T-helper 9 cell (primary cell): ENCODE results near the gene EIF3B.
A peak's percentile ranks its signal among the peaks of the same experiment; 100 is the strongest.
"Not testable (repeated sequence)": the region's sequence is repeated elsewhere in the genome, so short reads cannot be mapped to it uniquely, and the experiment has no call there.

Experiments
- DNase-seq: peaks from one replicate; pipeline ENCODE4 v3.0.0-alpha.2; 2020
- total RNA-seq, 2 donors: gene quantifications; one replicate each; lab custom pipeline; 2026; lab: John Stamatoyannopoulos, UW

The EIF3B gene
- 178 to 258 reads per million in 2 donors for total RNA-seq

DNA sequence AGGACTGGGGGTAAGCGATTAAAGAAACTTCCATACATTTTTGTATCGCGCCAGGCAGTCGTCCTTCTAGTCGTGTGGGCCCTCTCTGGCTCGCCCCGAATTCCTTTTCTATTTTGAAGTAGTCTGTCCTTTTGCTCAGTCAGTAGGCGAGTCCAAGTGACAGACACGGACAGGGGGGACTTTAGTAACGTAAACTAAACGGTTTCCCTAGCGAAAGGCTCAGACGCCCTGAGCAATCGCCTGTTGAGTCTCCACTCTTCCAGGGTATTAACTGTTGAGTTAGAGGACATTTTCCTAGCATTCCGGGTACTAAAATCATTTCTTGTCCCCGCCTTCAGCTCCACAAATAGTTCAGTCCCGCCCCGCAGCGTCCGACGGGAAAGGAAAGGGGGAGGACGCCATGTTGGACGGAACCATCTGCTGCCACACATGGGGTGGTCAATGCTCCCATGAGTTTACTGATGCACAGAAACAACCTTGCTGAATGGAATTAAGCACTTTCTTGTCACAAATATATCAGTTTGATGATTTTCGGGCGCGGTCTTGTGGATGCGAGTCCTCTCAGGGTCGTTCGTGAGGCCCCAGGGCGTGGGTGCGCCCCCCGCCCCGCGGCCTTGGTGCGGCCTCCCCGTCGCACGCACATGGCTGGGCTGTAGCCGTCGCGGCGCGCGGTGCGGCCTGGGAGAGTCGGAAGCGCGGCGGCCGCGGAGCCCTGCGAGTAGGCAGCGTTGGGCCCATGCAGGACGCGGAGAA is at the start of gene EIF3B:
EIF3B (plus strand) TSS at position 642 of the 753 bp plus-strand sequence; CDS start at position 737, 95 bp downstream.
- peak; percentile 83 for DNase-seq

DNA sequence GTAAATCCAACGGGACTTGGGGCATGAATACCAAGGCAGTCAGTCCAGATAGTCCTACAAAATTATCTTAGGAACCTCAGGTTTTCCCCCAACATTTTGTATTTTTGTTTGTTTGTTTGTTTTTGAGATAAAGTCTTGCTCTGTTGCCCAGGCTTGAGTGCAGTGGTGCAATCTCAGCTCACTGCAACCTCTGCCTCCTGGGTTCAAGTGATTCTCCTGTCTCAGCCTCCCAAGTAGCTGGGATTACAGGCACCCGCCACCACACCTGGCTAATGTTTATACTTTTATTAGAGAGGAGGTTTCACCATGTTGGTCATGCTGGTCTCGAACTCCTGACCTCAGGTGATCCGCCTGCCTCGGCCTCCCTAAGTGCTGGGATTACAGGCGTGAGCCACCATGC is 49.4 kb upstream of the EIF3B start:
- DNase-seq, result not testable (repeated sequence)

DNA sequence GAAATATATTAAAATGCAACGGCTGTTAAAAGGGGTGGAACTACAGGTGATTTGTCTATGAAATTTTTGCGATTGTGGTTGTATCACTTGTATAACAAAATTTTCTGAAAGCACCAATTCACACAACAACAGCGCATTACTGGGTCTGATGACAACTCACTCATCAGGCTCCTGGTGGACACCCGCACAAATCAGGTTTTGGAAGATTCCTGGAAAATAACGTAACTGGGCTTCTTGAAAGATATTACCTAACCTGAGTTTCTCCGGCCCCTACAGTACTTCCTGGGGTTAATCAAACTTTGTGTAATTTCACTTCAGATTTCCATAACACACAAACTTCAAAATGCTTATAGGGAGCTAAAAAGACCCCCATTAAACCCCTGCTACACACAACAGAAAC is 47.9 kb upstream of the EIF3B start:
- no peak for DNase-seq

DNA sequence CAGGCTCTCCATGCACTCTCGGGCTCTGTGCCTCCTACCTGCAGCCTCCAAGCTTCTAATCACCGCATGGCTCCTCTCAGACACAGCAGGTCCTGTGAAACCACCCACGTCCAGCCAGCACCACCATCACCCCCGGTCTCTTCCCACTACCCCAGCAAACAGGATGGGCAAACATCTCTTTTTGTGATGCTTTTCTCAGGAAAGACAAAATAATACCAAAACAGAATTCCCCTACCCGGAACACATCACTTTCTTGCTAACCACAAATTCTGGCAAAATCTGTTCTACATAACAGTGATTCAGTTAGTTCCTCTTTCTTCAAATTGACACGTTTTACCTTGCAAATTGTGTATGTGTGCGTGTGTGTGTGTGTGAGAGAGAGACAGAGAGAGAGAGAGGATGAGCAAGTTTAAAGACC is 46.9 kb upstream of the EIF3B start:
- no peak for DNase-seq

DNA sequence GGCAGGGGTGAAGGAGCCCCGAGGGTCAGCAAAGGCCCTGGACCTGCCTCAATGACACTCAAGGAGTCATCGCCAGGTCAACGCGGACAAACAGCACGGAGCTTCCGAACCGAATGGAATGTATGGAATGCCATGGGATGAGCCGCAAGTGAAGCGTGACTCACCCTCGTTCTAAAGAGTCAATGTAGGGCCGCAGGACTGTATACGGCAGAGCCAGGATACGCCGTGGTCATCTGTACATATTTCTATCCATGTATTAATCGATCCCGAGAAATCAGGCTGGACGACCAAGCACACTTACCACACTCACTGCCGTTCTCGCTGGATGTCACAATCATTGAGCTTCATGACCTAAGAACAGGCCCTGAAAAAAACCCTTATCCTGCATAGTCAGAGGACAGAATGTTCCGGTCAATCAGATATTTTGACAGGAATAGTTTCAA is 44.7 kb upstream of the EIF3B start:
- no peak for DNase-seq

DNA sequence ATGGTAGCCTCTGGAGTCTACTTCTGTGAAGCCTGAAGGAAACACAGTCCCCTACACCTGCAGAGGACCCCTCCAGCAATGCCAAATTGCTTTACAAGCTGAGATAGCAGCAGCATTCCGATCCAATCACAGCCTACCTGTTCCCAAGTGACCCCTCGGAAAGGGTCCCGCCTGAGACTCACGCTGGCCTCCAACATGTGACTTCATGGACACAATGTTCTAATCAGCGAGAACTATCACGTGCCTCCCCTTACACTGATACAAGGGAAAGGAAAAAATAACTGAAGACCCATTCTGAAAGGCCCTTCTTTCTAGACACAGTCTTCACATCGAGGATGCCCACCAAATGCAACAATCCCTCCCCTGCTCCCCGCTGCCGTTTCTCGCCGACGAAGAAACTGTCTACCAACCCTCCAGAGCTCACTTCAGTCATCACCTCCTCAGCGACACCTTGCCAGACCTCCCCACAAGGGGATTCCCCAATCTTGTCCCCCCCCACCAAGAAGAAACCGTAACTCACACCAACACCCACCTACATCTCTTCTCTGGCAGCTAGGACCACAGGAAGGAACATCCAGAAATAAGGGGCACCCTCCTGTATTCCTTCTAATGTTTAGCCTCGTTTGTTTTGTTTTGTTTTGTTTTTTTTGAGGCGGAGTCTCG is 42.2 kb upstream of the EIF3B start:
- DNase-seq, result no peak

DNA sequence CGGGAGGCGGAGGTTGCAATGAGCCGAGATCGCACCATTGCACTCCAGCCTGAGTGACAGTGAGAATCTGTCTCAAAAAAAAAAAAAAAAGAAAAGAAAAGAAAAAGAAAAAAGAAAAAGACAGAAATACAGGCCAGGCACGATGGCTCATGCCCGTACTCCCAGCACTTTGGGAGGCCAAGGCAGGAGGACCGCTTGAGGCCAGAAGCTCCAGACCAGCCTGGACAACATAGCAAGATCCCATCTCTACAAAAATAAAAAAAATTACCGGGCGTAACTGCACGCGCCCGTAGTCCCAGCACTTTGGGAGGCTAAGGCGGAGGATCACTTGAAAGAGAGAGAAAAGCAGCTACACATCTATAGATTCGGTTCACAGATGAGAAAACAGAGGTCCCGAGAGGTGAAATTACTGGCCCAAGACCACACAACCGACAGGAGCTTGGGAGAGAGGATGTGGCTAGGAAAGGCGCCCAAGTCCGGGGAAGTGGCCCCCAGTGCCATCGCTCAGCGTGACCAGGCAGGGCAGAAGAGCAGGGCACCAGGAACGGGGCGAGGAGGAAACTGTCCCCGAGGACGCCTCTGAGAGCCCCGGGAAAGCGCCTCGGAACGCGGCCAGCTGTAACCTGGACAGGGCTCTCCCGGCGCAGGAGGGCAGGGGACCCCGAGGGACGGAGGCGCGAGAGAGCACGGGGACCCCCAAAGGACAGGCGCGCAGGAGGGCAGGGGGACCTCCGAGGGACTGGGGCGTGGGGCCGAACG is 41.0 kb upstream of the EIF3B start:
- DNase-seq, result no peak

DNA sequence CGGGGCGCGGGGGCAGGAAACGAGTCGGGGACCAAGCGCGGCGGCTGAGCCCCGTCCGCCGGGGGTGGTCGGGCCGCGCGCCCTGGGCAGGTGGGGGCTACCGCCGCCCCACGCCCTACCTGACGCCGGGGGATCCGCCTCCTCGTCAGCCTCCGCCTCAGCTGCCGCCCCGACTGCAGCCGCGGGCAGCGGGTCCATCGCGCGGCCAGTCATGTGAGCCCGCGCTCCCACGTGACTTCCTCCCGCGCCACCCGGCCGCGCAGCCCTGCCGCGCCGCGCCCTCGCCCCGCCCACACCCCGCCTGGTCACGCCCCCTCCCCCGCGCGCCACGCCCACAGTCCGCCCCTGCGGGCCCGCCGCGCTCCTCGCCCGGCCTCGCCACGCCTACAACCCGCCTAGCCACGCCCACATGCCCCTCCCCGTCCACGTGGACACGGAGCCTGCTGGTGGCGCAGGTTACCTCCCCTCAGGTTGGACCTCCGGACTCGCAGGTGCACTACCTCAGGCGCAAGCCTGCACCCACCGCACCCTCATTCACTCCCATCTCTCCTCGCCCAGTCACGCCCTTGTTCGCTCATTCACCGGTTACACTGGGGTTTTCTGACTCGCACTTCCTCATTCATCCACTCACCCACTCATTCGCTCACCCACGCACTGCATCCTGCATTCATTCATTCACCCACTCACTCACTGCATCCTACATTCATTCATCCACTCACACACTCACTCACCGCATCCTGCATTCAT is 40.2 kb upstream of the EIF3B start, which contains the start of gene SNX8:
SNX8 (minus strand) TSS at position 233 of the 747 bp plus-strand sequence; CDS start at position 213, 20 bp downstream.
- peak; percentile 100 for DNase-seq

DNA sequence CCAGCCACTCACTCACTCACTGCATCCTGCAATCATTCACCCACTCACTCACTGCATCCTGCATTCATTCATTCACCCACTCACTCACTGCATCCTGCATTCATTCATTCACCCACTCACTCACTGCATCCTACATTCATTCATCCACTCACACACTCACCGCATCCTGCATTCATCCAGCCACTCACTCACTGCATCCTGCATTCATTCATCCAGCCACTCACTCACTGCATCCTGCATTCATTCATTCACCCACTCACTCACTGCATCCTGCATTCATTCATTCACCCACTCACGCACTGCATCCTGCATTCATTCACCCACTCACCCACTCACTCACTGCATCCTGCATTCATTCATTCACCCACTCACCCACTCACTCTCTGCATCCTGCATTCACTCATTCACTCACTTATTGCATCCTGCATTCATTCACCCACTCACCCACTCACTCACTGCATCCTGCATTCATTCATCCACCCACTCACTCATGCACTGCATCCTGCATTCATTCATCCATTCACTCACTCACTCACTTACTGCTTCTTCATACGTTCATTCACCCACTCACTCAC is 39.6 kb upstream of the EIF3B start:
- DNase-seq, result not testable (repeated sequence)

DNA sequence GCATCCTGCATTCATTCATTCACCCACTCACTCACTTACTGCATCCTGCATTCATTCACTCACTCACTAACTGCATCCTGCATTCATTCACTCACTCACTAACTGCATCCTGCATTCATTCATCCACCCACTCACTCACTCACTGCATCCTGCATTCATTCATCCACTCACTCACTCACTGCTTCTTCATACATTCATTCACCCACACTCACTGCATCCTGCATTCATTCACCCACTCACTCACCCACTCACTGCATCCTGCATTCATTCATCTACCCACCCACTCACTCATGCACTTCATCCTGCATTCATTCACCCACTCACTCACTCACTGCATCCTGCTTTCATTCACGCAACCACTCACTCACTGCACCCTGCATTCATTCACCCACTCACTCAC is 38.8 kb upstream of the EIF3B start:
- no peak for DNase-seq

DNA sequence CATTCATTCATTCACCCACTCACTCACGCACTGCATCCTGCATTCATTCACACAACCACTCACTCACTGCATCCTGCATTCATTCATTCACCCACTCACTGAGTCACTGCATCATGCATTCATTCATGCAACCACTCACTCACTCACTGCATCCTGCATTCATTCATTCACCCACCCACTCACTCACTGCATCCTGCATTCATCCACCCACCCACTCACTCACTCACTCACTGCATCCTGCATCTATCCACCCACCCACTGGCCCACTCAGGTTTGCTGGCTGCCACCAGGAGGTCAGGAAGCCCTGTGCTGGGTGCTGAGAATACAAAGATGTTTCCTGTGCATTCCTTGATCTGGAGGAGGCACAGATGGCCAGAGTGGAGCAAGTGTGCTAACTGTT is 38.0 kb upstream of the EIF3B start:
- DNase-seq, result no peak

DNA sequence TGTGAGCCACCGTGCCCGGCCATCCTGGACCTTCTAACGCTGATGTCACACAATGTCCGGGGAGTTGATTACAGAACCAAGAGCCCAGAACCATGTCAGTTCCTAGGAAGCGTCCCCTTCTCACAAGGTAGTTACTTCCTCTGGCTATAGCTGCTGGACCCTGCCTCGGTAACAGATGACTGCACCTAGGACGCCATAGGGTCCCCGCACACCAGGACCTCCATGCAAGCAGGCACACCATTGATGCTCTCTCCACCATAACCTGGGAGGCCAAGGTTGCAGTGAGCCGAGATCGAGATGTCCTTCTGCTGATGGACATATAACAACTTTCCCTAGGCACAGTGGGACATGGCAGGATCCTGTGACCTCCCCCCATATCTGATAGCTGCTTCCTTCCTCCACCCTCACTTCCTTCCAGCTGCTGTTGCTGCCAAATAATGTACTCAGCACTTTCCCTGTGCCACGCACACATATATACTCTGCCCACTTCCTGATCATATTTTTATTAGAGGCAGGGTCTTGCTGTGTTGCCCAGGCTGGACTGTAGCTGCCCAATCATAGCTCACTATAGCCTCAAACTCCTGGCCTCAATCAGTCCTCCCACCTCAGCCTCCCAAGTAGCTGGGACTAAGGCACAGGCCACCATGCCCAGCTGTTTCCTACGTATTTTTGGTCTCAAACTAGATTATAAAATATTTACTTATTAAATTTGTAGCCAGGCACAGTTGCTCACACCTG is 36.9 kb upstream of the EIF3B start:
- DNase-seq, result no peak

DNA sequence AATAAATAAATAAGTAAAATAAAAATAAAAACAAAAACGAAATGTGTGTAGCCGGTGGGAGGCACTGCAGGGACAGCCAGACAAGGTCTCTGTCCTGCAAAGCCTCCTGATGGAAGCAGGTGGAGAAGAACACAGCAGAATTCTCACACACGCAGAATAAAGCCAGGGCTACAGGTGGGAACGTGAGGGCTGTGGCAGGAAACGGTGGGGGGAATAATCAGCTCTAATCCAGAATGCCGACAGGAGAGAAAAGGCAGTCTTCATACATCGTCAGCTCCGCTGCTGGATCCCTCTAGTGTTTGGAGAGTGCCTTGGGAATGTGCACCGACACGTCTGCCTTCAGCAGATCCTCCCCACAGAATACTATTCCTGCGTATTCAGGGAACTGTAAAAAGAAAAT is 33.6 kb upstream of the EIF3B start:
- DNase-seq, result no peak

DNA sequence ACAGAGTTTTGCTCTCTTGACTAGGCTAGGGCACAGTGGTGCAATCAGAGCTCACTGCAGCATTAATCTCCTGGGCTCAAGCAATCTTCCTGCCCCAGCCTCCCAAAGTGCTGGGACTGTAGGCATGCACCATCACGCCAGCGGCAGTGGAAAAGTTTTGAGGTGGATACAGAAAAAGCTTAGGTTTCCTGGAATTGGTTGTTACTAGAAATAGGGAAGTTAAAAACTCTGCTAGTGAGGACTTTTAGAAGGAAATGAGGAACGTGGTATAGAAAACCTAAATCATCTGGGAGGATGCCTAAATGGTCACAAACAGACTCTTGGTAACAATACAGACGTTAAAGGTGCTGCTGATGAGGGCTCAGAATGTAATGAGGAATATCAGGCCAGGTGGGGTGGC is 29.5 kb upstream of the EIF3B start:
- DNase-seq, result no peak

DNA sequence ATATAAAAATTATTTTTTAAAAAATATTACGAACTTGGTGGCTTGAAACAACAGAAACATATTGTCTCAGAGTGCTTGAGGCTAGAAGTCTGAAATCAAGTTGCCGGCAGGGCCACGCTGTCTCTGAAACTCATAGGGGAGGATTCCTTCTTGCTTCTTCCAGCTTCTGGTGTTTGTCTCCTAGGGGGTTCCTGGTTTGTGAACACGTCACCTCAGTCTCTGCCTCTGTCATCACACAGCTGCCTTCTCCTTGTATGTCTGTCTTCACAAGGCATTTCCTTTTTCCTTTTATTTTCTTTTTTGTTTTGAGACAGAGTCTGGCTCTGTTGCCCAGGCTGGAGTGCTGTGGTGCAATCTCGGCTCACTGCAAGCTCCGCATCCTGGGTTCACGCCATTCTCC is 27.7 kb upstream of the EIF3B start:
- no peak for DNase-seq

DNA sequence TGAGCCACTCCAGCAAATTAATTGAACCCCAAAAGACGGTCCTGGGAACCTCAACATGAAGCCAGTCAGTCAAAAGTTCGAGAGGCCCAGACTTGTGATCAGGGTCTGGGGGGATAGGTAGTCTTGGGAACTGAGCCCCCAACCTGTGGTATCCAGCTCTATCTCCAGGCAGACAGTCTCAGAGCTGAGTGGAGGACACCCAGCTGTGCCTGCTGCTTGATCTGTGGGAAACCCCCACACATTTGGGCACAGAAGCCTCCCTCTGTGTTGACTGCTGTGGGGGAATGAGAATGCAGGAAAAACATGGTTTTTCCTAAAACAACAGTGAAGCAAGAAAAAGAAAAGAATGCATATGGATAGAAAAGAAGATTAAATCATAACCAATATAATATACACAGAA is 24.1 kb upstream of the EIF3B start:
- no peak for DNase-seq

DNA sequence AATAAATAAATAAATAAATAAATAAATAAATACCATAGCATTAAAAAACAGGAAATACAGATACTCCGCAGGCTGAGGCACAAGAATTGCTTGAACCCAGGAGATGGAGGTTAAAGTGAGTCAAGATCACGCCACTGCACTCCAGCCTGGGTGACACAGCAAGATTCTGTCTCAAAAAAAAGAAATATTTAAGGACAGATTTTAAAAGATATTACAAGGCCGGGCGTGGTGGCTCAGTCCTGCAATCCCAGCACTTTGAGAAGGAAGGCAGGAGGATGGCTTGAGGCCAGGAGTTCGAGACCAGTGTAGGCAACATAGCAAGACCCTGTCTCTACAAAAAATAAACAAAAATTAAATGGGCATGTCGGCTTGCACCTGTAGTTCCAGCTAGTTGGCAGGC is 22.9 kb upstream of the EIF3B start:
- DNase-seq, result no peak

DNA sequence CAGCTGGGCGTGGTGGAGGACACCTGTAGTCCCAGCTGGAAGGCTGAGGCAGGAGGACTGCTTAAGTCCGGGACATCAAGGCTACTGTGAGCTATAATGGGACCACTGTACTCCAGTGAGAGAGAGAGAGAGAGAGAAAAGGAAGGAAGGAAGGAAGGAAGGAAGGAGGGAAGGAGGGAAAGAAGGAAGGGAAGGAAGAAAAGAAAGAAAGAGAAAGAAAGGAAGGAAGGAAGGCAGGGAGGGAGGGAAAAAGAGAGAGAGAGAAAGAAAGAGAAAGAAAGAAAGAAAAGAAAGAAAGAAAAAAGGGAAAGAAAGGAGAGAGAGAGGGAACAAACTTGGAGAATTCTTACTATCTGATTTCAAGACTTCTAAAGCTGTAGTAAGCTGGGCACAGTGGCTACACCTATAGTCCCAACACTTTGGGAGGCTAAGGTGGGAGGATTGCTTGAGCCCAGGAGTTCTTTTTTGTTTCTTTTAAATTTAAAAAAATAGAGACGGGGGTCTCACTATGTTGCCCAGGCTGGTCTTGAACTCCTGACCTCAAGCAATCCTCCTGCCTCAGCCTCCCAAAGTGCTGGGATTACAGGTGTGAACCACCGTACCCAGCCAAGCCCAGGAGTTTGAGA is 21.9 kb upstream of the EIF3B start:
- not testable (repeated sequence) for DNase-seq

DNA sequence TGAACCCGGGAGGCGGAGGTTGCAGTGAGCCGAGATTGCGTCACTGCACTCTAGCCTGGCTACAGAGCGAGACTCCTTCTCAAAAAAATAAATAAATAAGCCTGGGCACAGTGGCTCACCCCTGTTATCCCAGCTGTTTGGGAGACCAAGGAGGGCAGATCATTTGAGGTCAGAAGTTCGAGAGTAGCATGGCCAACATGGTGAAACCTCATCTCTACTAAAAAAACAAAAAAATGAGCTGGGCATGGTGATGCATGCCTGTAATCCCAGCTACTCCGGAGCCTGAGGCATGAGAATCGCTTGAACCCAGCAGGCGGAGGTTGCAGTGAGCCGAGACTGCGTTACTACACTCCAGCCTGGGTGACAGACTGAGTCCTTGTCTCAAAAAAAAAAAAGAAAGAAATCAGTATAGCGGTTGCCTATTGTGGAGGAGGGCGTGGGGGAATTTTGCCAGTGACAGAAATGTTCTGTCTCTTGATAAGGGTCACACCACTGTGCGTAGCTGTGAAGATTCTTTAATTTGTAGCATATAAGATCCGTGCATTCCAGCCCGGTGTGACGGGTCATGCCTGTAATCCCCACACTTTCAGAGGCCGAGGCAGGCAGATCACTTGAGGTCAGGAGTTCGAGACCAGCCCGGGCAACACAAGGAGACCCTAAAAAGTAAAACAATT is 17.9 kb upstream of the EIF3B start:
- no peak for DNase-seq

DNA sequence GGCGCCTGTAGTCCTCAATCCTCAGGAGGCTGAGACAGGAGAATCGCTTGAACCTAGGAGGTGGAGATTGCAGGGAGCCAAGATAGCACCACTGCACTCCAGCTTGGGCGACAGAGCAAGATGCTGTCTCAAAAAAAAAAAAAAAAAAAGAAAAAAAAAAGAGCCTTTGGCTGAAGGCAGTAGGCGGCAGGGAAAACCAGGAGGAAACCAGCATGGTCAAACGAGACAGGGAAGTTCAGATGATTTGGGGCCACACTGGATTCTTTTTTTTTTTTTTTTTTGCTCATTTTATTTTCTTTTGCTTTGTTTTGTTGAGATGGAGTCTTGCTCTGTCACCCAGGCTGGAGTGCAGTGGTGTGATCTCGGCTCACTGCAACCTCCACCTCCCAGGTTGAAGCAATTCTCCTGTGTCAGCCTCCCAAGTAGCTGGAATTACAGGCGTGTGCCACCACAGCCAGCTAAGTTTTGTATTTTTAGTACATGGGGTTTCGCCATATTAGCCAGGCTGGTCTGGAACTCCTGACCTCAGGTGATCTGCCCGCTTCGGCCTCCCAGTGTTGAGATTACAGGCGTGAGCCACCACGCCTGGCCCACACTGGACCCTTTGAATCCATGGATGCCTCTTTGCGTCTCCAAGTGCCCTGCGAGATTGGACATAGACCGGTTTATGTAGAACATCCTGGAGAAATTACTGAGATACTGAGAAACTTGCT is 7.1 kb upstream of the EIF3B start:
- DNase-seq, result not testable (repeated sequence)
